ENCODE measurements around the gene OTX1. TPM values are rescaled to one million over a fixed set of nuclear protein-coding genes. Genes with fewer than 3 reads are reported as not detected.

Gene OTX1
- total RNA-seq, 2 donors from 2014 or later = 11.7 to 19.0 TPM

- Mint-ChIP-seq H3K4me1 (peaks cover 35% of the 10 kb centered on the region), H3K27ac (no peak overlapping the region), H3K9me3 (no peaks in the 10 kb centered on the region), H3K36me3 (ENCODE audit: low read depth) (no peaks in the 10 kb centered on the region), H3K27me3 (ENCODE audit: insufficient read depth) (peaks cover 21% of the 10 kb centered on the region), H3K4me3 (no peak overlapping the region)
- Histone ChIP-seq H3K36me3 (ENCODE audit: control insufficient read depth, insufficient read depth, low read length) (no peaks in the 10 kb centered on the region), H3K4me1 (ENCODE audit: control insufficient read depth, insufficient read depth, low read length) (peaks cover 9% of the 10 kb centered on the region), H3K4me3 (ENCODE audit: low read length) (no peak overlapping the region), H3K9me3 (ENCODE audit: control insufficient read depth, low read length) (no peaks in the 10 kb centered on the region), H3K9ac (ENCODE audit: extremely low read depth, low read length, poor library complexity, severe bottlenecking) (no peak overlapping the region), H3K27ac (ENCODE audit: low read depth, low read length) (no peak overlapping the region), H3K27me3 (ENCODE audit: control insufficient read depth, insufficient read depth, low read length, poor library complexity, severe bottlenecking) (peaks cover 26% of the 10 kb centered on the region)
- DNase-seq = no peak
- 94 to 100% methylated on average over 1 of the region's 1 CpG for WGBS, 2 experiments (ENCODE audit: insufficient coverage in 1 of 2, insufficient read length in 1 of 2)
- TF ChIP-seq CTCF (conservative IDR thresholded peaks at IDR 0.05) = no peak
Measured at GRCh38 chr2:63041592-63041991, 9.0 kb upstream of the OTX1 start.

- Mint-ChIP-seq H3K4me3 (peak overlapping the region; percentile 50), H3K27me3 (ENCODE audit: insufficient read depth) (peaks cover 50% of the 10 kb centered on the region), H3K9me3 (no peaks in the 10 kb centered on the region), H3K36me3 (ENCODE audit: low read depth) (no peaks in the 10 kb centered on the region), H3K4me1 (peaks cover 51% of the 10 kb centered on the region), H3K27ac (peak overlapping the region; percentile 56)
- DNase-seq = peak; percentile 92
- H3K9me3 ChIP-seq (ENCODE audit: control insufficient read depth, low read length) = no peaks in the 10 kb centered on the region
- H3K36me3 ChIP-seq (ENCODE audit: control insufficient read depth, insufficient read depth, low read length) = no peaks in the 10 kb centered on the region
- H3K27ac ChIP-seq (ENCODE audit: low read depth, low read length) = no peak overlapping the region
- no peak for TF ChIP-seq CTCF (conservative IDR thresholded peaks at IDR 0.05)
- H3K4me3 ChIP-seq (ENCODE audit: low read length) = peak overlapping the region; percentile 59
- peaks cover 16% of the 10 kb centered on the region for H3K4me1 ChIP-seq (ENCODE audit: control insufficient read depth, insufficient read depth, low read length)
- 12 to 14% methylated on average over 10 to 36 of the region's 36 CpGs for WGBS, 2 experiments (ENCODE audit: insufficient coverage in 1 of 2, insufficient read length in 1 of 2)
- no peak overlapping the region for H3K9ac ChIP-seq (ENCODE audit: extremely low read depth, low read length, poor library complexity, severe bottlenecking)
- peaks cover 57% of the 10 kb centered on the region for H3K27me3 ChIP-seq (ENCODE audit: control insufficient read depth, insufficient read depth, low read length, poor library complexity, severe bottlenecking)
Measured at GRCh38 chr2:63044362-63045327, 6.0 kb upstream of the OTX1 start.

- no peak for DNase-seq
- H3K4me3 ChIP-seq (ENCODE audit: low read length) = peak overlapping the region; percentile 77
- H3K27me3 ChIP-seq (ENCODE audit: control insufficient read depth, insufficient read depth, low read length, poor library complexity, severe bottlenecking) = peaks cover 73% of the 10 kb centered on the region
- H3K27ac ChIP-seq (ENCODE audit: low read depth, low read length) = no peak overlapping the region
- H3K9me3 Mint-ChIP-seq = no peaks in the 10 kb centered on the region
- no peaks in the 10 kb centered on the region for H3K36me3 ChIP-seq (ENCODE audit: control insufficient read depth, insufficient read depth, low read length)
- H3K9me3 ChIP-seq (ENCODE audit: control insufficient read depth, low read length) = no peaks in the 10 kb centered on the region
- WGBS, 2 experiments (ENCODE audit: insufficient coverage in 1 of 2, insufficient read length in 1 of 2) = 7% methylated on average over 7 of the region's 7 CpGs; no CpG with 5 or more reads in 1 of the 2 experiments
- no peak overlapping the region for H3K9ac ChIP-seq (ENCODE audit: extremely low read depth, low read length, poor library complexity, severe bottlenecking)
- H3K4me1 Mint-ChIP-seq = peaks cover 46% of the 10 kb centered on the region
- TF ChIP-seq CTCF (conservative IDR thresholded peaks at IDR 0.05) = no peak
- H3K27ac Mint-ChIP-seq = no peak overlapping the region
- H3K4me3 Mint-ChIP-seq = peak overlapping the region; percentile 78
- no peaks in the 10 kb centered on the region for H3K36me3 Mint-ChIP-seq (ENCODE audit: low read depth)
- H3K27me3 Mint-ChIP-seq (ENCODE audit: insufficient read depth) = peaks cover 64% of the 10 kb centered on the region
- H3K4me1 ChIP-seq (ENCODE audit: control insufficient read depth, insufficient read depth, low read length) = peaks cover 16% of the 10 kb centered on the region
Measured at GRCh38 chr2:63046552-63046951, 4.1 kb upstream of the OTX1 start.

Data from endodermal cell (in vitro differentiated cells).